HEK293 (cell line): Measurements from ENCODE around the gene PDSS2.

Experiments used
- CTCF ChIA-PET: fragments of 350-600 bp; formaldehyde crosslinking; extraction: SDS; loops from one replicate; lab custom pipeline; 2021; ENCODE audit warnings: antibody characterized with exemption; lab: Yijun Ruan, JAX
- POLR2A ChIA-PET: fragments of 300-600 bp; formaldehyde crosslinking; extraction: SDS; loops from one replicate; lab custom pipeline; 2020; ENCODE audit warnings: antibody characterized with exemption, inconsistent platforms; lab: Yijun Ruan, JAX
- H3K27ac ChIP-seq: fragments of 200-500 bp; sonication (Bioruptor generic); 2 replicates; pipeline ENCODE4 v1.5.1; 2014; ENCODE audit warnings: low read depth, low read length, control low read depth, inconsistent platforms; ENCODE audit errors: extremely low read depth
- H3K36me3 ChIP-seq, 2 experiments: fragments of 200-500 bp in 1 of 2; sonication (Bioruptor generic) in 1 of 2; 1 replicate in 1 of 2; 2 replicates in 1 of 2; pipeline ENCODE4 v1.5.1; 2014 to 2017; ENCODE audit warnings: inconsistent platforms in 2 of 2, low read length in 2 of 2; ENCODE audit not compliant: control insufficient read depth in 2 of 2, insufficient read depth in 1 of 2
- H3K4me1 ChIP-seq: fragments of 200-500 bp; sonication (Bioruptor generic); 2 replicates; pipeline ENCODE4 v1.5.1; 2014; ENCODE audit warnings: mild to moderate bottlenecking, low read length, inconsistent platforms; ENCODE audit not compliant: control insufficient read depth, insufficient read depth
- H3K4me3 ChIP-seq: 2 replicates; pipeline ENCODE4 v1.5.1; 2011; ENCODE audit warnings: low read depth, mild to moderate bottlenecking, control low read depth, low read length, moderate library complexity
- H3K9me3 ChIP-seq: fragments of 200-500 bp; sonication (Bioruptor generic); 2 replicates; pipeline ENCODE4 v1.5.1; 2014; ENCODE audit warnings: low read depth, low read length, inconsistent platforms; ENCODE audit not compliant: control insufficient read depth, insufficient read depth
- BCL11B ChIP-seq: fragments of 450-650 bp; formaldehyde crosslinking; IDR thresholded peaks from 2 replicates; pipeline ENCODE4 v1.5.1; 2016; ENCODE audit warnings: low read depth, missing biosample characterization, missing genetic modification characterization
- HOXA7 ChIP-seq: sonication (generic); formaldehyde crosslinking; IDR thresholded peaks from 2 replicates; pipeline ENCODE4 v1.8.1; 2022; ENCODE audit warnings: missing genetic modification reagents, borderline replicate concordance
- IKZF3 ChIP-seq: fragments of 450-650 bp; IDR thresholded peaks from 2 replicates; pipeline ENCODE4 v1.5.0; 2018; ENCODE audit warnings: missing biosample characterization, mild to moderate bottlenecking, missing genetic modification characterization, moderate library complexity
- TRIM28 ChIP-seq: IDR thresholded peaks from 2 replicates; pipeline ENCODE4 v1.6.1; 2011; ENCODE audit warnings: low read length, control low read depth, borderline replicate concordance
- ZBTB1 ChIP-seq: fragments of 450-650 bp; formaldehyde crosslinking; IDR thresholded peaks from 2 replicates; pipeline ENCODE4 v1.5.1; 2016; ENCODE audit warnings: missing biosample characterization, missing genetic modification characterization
- ZBTB17 ChIP-seq: fragments of 450-650 bp; formaldehyde crosslinking; IDR thresholded peaks from 2 replicates; pipeline ENCODE4 v1.5.1; 2016; ENCODE audit warnings: missing biosample characterization, missing genetic modification characterization
- ZBTB20 ChIP-seq: fragments of 450-650 bp; formaldehyde crosslinking; IDR thresholded peaks from 2 replicates; pipeline ENCODE4 v1.5.1; 2016; ENCODE audit warnings: missing biosample characterization, missing genetic modification characterization
- ZBTB21 ChIP-seq: fragments of 450-650 bp; formaldehyde crosslinking; IDR thresholded peaks from 2 replicates; pipeline ENCODE4 v1.5.1; 2017; ENCODE audit warnings: missing biosample characterization, missing genetic modification characterization
- ZFHX2 ChIP-seq: fragments of 450-650 bp; formaldehyde crosslinking; conservative IDR thresholded peaks from 2 replicates; pipeline ENCODE4 v1.5.1; 2016; ENCODE audit warnings: missing biosample characterization, missing genetic modification characterization
- ZFP41 ChIP-seq: fragments of 450-650 bp; formaldehyde crosslinking; IDR thresholded peaks from 2 replicates; pipeline ENCODE4 v1.5.1; 2016; ENCODE audit warnings: missing biosample characterization, missing genetic modification characterization, borderline replicate concordance
- ZNF155 ChIP-seq: fragments of 450-650 bp; formaldehyde crosslinking; IDR thresholded peaks from 2 replicates; pipeline ENCODE4 v1.5.1; 2016; ENCODE audit warnings: missing biosample characterization, missing genetic modification characterization
- ZNF184 ChIP-seq: fragments of 450-650 bp; IDR thresholded peaks from 2 replicates; pipeline ENCODE4 v1.5.1; 2018; ENCODE audit warnings: missing biosample characterization, mild to moderate bottlenecking, missing genetic modification characterization
- ZNF19 ChIP-seq: fragments of 450-650 bp; formaldehyde crosslinking; IDR thresholded peaks from 2 replicates; pipeline ENCODE4; 2016; ENCODE audit warnings: missing biosample characterization, missing genetic modification characterization, low read depth
- ZNF274 ChIP-seq, 2 experiments: fragments of 200-500 bp in 1 of 2; fragments of 450-650 bp in 1 of 2; sonication (Bioruptor generic) in 1 of 2; formaldehyde crosslinking in 1 of 2; IDR thresholded peaks; 2 replicates each; pipeline versions ENCODE4 v1.5.1 to v1.6.1; 2014 to 2016; ENCODE audit warnings: borderline replicate concordance in 1 of 2, inconsistent platforms in 1 of 2, low read length in 1 of 2, missing biosample characterization in 1 of 2, missing genetic modification characterization in 1 of 2
- ZNF530 ChIP-seq: fragments of 450-650 bp; formaldehyde crosslinking; IDR thresholded peaks from 2 replicates; pipeline ENCODE4 v1.5.1; 2016; ENCODE audit warnings: low read depth, missing biosample characterization, missing genetic modification characterization
- ZNF558 ChIP-seq: fragments of 450-650 bp; formaldehyde crosslinking; IDR thresholded peaks from 2 replicates; pipeline ENCODE4 v1.5.1; 2016; ENCODE audit warnings: missing biosample characterization, missing genetic modification characterization
- ZNF610 ChIP-seq: fragments of 450-650 bp; formaldehyde crosslinking; IDR thresholded peaks from 2 replicates; pipeline ENCODE4 v1.5.1; 2016; ENCODE audit warnings: missing biosample characterization, missing genetic modification characterization, borderline replicate concordance
- ZNF664 ChIP-seq: fragments of 450-650 bp; formaldehyde crosslinking; IDR thresholded peaks from 2 replicates; pipeline ENCODE4 v1.5.1; 2016; ENCODE audit warnings: missing biosample characterization, missing genetic modification characterization
- ZNF76 ChIP-seq: fragments of 450-650 bp; formaldehyde crosslinking; IDR thresholded peaks from 2 replicates; pipeline ENCODE4; 2016; ENCODE audit warnings: low read depth, missing biosample characterization, missing genetic modification characterization, borderline replicate concordance
- ZNF791 ChIP-seq: fragments of 450-650 bp; formaldehyde crosslinking; IDR thresholded peaks from 2 replicates; pipeline ENCODE4 v1.5.1; 2016; ENCODE audit warnings: missing biosample characterization, missing genetic modification characterization
- TF ChIP-seq, protein P1 (sequence below): fragments of 450-650 bp; formaldehyde crosslinking; IDR thresholded peaks from 2 replicates; pipeline ENCODE4 v1.5.1; 2016; ENCODE audit warnings: missing biosample characterization, missing genetic modification characterization
- TF ChIP-seq, protein P2 (sequence below): fragments of 450-650 bp; IDR thresholded peaks from 2 replicates; pipeline ENCODE4 v1.5.1; 2018; ENCODE audit warnings: missing biosample characterization, missing genetic modification characterization
- TF ChIP-seq, protein P3 (sequence below): fragments of 450-650 bp; formaldehyde crosslinking; IDR thresholded peaks from 2 replicates; pipeline ENCODE4 v1.5.1; 2017; ENCODE audit warnings: missing biosample characterization, missing genetic modification characterization
- TF ChIP-seq, protein P4 (sequence below): fragments of 450-650 bp; formaldehyde crosslinking; IDR thresholded peaks from 2 replicates; pipeline ENCODE4 v1.5.1; 2016; ENCODE audit warnings: missing biosample characterization, missing genetic modification characterization
- TF ChIP-seq, protein P5 (sequence below): fragments of 450-650 bp; formaldehyde crosslinking; IDR thresholded peaks from 2 replicates; pipeline ENCODE4 v1.5.1; 2016; ENCODE audit warnings: missing biosample characterization, missing genetic modification characterization
- TF ChIP-seq, protein P6 (sequence below): fragments of 450-650 bp; formaldehyde crosslinking; IDR thresholded peaks from 2 replicates; pipeline ENCODE4 v1.5.1; 2017; ENCODE audit warnings: missing biosample characterization, missing genetic modification characterization

Gene PDSS2

DNA sequence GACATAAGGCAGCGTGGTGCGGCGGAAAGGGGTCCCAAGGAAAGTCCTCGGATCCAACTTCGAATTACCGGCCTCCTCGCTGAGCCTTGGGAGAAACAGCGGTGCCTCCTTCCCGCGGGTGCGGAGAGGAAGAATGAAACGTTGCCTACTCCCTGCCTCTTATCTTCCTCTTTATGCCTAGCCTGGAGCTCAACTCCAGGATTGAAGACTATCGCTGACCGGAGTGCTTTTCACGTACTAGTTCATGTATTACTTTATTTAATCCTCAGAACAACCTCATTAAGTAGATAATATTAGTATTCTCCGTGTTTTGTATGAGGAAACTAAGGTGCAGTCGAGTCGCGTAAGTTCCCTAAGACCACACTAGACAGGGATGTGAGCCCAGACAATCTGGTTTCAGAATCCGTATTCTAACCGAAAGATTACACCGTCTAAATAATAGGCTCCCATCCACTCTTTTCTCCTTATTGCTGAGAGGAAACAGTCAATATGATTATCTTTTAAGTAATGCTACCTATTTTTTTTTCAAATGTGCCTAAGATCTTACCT, 793 bp upstream of the PDSS2 start:
- Histone ChIP-seq H3K4me1 (no peaks in the 10 kb centered on the region; the same call in 1 of the 2 replicates), H3K27ac (peak overlapping the region; percentile 91; the same call in 1 of the 2 replicates), H3K9me3 (no peaks in the 10 kb centered on the region), H3K36me3 (no peaks in the 10 kb centered on the region), H3K4me3 (peak overlapping the region; percentile 54)
- CTCF ChIA-PET: interaction anchor here (0.5 to 3.4 kb wide), 15 partner anchors 9 to 558 kb away, joined by 3 to 21 read pairs (median 4); no protein-coding TSS in a partner anchor
- POLR2A ChIA-PET: interaction anchor here (1.0 to 3.1 kb wide), 21 partner anchors 8 to 407 kb away, joined by 3 to 104 read pairs (median 6); partner anchors contain the start of genes BEND3 and SOBP
- no peak for TF ChIP-seq ZBTB1 (tag by site-specific recombination)
- TF ChIP-seq, protein P1, sequence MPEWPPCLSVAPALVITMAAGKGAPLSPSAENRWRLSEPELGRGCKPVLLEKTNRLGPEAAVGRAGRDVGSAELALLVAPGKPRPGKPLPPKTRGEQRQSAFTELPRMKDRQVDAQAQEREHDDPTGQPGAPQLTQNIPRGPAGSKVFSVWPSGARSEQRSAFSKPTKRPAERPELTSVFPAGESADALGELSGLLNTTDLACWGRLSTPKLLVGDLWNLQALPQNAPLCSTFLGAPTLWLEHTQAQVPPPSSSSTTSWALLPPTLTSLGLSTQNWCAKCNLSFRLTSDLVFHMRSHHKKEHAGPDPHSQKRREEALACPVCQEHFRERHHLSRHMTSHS (tag by site-specific recombination): no peak
- TF ChIP-seq, protein P2, sequence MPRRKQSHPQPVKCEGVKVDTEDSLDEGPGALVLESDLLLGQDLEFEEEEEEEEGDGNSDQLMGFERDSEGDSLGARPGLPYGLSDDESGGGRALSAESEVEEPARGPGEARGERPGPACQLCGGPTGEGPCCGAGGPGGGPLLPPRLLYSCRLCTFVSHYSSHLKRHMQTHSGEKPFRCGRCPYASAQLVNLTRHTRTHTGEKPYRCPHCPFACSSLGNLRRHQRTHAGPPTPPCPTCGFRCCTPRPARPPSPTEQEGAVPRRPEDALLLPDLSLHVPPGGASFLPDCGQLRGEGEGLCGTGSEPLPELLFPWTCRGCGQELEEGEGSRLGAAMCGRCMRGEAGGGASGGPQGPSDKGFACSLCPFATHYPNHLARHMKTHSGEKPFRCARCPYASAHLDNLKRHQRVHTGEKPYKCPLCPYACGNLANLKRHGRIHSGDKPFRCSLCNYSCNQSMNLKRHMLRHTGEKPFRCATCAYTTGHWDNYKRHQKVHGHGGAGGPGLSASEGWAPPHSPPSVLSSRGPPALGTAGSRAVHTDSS (tag by site-specific recombination): no peak
- TF ChIP-seq, protein P3, sequence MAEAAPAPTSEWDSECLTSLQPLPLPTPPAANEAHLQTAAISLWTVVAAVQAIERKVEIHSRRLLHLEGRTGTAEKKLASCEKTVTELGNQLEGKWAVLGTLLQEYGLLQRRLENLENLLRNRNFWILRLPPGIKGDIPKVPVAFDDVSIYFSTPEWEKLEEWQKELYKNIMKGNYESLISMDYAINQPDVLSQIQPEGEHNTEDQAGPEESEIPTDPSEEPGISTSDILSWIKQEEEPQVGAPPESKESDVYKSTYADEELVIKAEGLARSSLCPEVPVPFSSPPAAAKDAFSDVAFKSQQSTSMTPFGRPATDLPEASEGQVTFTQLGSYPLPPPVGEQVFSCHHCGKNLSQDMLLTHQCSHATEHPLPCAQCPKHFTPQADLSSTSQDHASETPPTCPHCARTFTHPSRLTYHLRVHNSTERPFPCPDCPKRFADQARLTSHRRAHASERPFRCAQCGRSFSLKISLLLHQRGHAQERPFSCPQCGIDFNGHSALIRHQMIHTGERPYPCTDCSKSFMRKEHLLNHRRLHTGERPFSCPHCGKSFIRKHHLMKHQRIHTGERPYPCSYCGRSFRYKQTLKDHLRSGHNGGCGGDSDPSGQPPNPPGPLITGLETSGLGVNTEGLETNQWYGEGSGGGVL (tag by site-specific recombination): no peak
- no peak for TF ChIP-seq ZNF791 (tag by site-specific recombination)
- TF ChIP-seq ZFP41 (tag by site-specific recombination): no peak
- TF ChIP-seq ZNF76: no peak
- peak; percentile 69 for TF ChIP-seq ZBTB17 (tag by site-specific recombination)
- TF ChIP-seq BCL11B (tag by site-specific recombination): no peak
- TF ChIP-seq ZNF19 (tag by site-specific recombination): no peak
- TF ChIP-seq IKZF3: 0 out of 2 replicates have a peak, but pooled peaks have one; percentile 19
- TF ChIP-seq ZNF558 (tag by site-specific recombination): no peak
- TF ChIP-seq ZBTB21: no peak
- TF ChIP-seq, protein P4, sequence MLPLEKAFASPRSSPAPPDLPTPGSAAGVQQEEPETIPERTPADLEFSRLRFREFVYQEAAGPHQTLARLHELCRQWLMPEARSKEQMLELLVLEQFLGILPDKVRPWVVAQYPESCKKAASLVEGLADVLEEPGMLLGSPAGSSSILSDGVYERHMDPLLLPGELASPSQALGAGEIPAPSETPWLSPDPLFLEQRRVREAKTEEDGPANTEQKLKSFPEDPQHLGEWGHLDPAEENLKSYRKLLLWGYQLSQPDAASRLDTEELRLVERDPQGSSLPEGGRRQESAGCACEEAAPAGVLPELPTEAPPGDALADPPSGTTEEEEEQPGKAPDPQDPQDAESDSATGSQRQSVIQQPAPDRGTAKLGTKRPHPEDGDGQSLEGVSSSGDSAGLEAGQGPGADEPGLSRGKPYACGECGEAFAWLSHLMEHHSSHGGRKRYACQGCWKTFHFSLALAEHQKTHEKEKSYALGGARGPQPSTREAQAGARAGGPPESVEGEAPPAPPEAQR (tag by site-specific recombination): no peak
- no peak for TF ChIP-seq ZNF610 (tag by site-specific recombination)
- TF ChIP-seq ZFHX2 (tag by site-specific recombination): no peak
- TF ChIP-seq, protein P5, sequence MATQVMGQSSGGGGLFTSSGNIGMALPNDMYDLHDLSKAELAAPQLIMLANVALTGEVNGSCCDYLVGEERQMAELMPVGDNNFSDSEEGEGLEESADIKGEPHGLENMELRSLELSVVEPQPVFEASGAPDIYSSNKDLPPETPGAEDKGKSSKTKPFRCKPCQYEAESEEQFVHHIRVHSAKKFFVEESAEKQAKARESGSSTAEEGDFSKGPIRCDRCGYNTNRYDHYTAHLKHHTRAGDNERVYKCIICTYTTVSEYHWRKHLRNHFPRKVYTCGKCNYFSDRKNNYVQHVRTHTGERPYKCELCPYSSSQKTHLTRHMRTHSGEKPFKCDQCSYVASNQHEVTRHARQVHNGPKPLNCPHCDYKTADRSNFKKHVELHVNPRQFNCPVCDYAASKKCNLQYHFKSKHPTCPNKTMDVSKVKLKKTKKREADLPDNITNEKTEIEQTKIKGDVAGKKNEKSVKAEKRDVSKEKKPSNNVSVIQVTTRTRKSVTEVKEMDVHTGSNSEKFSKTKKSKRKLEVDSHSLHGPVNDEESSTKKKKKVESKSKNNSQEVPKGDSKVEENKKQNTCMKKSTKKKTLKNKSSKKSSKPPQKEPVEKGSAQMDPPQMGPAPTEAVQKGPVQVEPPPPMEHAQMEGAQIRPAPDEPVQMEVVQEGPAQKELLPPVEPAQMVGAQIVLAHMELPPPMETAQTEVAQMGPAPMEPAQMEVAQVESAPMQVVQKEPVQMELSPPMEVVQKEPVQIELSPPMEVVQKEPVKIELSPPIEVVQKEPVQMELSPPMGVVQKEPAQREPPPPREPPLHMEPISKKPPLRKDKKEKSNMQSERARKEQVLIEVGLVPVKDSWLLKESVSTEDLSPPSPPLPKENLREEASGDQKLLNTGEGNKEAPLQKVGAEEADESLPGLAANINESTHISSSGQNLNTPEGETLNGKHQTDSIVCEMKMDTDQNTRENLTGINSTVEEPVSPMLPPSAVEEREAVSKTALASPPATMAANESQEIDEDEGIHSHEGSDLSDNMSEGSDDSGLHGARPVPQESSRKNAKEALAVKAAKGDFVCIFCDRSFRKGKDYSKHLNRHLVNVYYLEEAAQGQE (tag by site-specific recombination): no peak
- no peak for TF ChIP-seq HOXA7
- TF ChIP-seq ZBTB20 (tag by site-specific recombination): no peak
- TF ChIP-seq, protein P6, sequence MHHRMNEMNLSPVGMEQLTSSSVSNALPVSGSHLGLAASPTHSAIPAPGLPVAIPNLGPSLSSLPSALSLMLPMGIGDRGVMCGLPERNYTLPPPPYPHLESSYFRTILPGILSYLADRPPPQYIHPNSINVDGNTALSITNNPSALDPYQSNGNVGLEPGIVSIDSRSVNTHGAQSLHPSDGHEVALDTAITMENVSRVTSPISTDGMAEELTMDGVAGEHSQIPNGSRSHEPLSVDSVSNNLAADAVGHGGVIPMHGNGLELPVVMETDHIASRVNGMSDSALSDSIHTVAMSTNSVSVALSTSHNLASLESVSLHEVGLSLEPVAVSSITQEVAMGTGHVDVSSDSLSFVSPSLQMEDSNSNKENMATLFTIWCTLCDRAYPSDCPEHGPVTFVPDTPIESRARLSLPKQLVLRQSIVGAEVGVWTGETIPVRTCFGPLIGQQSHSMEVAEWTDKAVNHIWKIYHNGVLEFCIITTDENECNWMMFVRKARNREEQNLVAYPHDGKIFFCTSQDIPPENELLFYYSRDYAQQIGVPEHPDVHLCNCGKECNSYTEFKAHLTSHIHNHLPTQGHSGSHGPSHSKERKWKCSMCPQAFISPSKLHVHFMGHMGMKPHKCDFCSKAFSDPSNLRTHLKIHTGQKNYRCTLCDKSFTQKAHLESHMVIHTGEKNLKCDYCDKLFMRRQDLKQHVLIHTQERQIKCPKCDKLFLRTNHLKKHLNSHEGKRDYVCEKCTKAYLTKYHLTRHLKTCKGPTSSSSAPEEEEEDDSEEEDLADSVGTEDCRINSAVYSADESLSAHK: no peak
- TF ChIP-seq ZNF184 (tag by site-specific recombination): no peak
- TF ChIP-seq ZNF530 (tag by site-specific recombination): no peak
- TF ChIP-seq TRIM28: no peak
- TF ChIP-seq ZNF274 (IDR thresholded peaks at IDR 0.05; ENCODE audit: low read length): no peak
- no peak for TF ChIP-seq ZNF274 (tag by site-specific recombination; IDR thresholded peaks at IDR 0.05; ENCODE audit: borderline replicate concordance)
- no peak for TF ChIP-seq ZNF155 (tag by site-specific recombination)
- peak; percentile 70; the same call in 1 of the 2 replicates for TF ChIP-seq ZNF664
